Nephron progenitor cell (in vitro differentiated cells): ENCODE data around the gene CPPED1.
A peak's percentile ranks its signal among the peaks of the same experiment; 100 is the strongest.

Experiments used
- DNase-seq: peaks from one replicate; pipeline ENCODE4 v3.0.0; 2021
- H3K27ac Mint-ChIP-seq: 2 replicates; pipeline ENCODE4 v1.8.0; 2021; ENCODE audit warnings: mild to moderate bottlenecking, moderate library complexity, mixed read lengths
- H3K27me3 Mint-ChIP-seq: 2 replicates; pipeline ENCODE4 v1.8.0; 2021; ENCODE audit warnings: mild to moderate bottlenecking, low read depth, mixed read lengths; ENCODE audit not compliant: poor library complexity
- H3K36me3 Mint-ChIP-seq: 2 replicates; pipeline ENCODE4 v1.8.0; 2021; ENCODE audit warnings: low read depth, mixed read lengths
- H3K4me1 Mint-ChIP-seq: 2 replicates; pipeline ENCODE4 v1.8.0; 2021; ENCODE audit warnings: mixed read lengths
- H3K4me3 Mint-ChIP-seq: 2 replicates; pipeline ENCODE4 v1.8.0; 2021; ENCODE audit warnings: mild to moderate bottlenecking, moderate library complexity, mixed read lengths
- H3K9me3 Mint-ChIP-seq: 2 replicates; pipeline ENCODE4 v1.8.0; 2021; ENCODE audit warnings: mild to moderate bottlenecking, moderate library complexity, mixed read lengths
- CTCF ChIP-seq: fragments of 200-600 bp; sonication (generic); IDR thresholded peaks from 2 replicates; pipeline ENCODE4 v1.5.0; 2021; ENCODE audit warnings: antibody characterized with exemption

The CPPED1 gene

GRCh38 chr16:12627394-12627793 is 176.3 kb downstream of the CPPED1 start:
- Mint-ChIP-seq H3K27ac (peak overlapping the region; percentile 52), H3K4me3 (no peak overlapping the region), H3K4me1 (no peaks in the 10 kb centered on the region), H3K9me3 (no peaks in the 10 kb centered on the region), H3K27me3 (peaks cover 14% of the 10 kb centered on the region), H3K36me3 (no peaks in the 10 kb centered on the region)
- no peak for DNase-seq
- TF ChIP-seq CTCF, result no peak

GRCh38 chr16:12626411-12626810 is 177.3 kb downstream of the CPPED1 start:
- Mint-ChIP-seq H3K9me3 (no peaks in the 10 kb centered on the region), H3K27ac (no peak overlapping the region), H3K4me3 (no peak overlapping the region), H3K36me3 (no peaks in the 10 kb centered on the region), H3K27me3 (peaks cover 14% of the 10 kb centered on the region), H3K4me1 (no peaks in the 10 kb centered on the region)
- DNase-seq, result no peak
- no peak for TF ChIP-seq CTCF

GRCh38 chr16:12625716-12626115 is 178.0 kb downstream of the CPPED1 start:
- Mint-ChIP-seq H3K27me3 (peaks cover 14% of the 10 kb centered on the region), H3K9me3 (no peaks in the 10 kb centered on the region)

GRCh38 chr16:12625068-12625467 is 178.6 kb downstream of the CPPED1 start:
- no peak for DNase-seq
- no peak overlapping the region for H3K27ac Mint-ChIP-seq
- H3K4me3 Mint-ChIP-seq, result no peak overlapping the region
- peaks cover 16% of the 10 kb centered on the region for H3K27me3 Mint-ChIP-seq
- no peak for TF ChIP-seq CTCF
- H3K9me3 Mint-ChIP-seq, result no peaks in the 10 kb centered on the region
- no peaks in the 10 kb centered on the region for H3K36me3 Mint-ChIP-seq
- H3K4me1 Mint-ChIP-seq, result no peaks in the 10 kb centered on the region

More at GRCh38 chr16:12625716-12626115, 178.0 kb downstream of the CPPED1 start:
- no peak overlapping the region for H3K27ac Mint-ChIP-seq
- H3K36me3 Mint-ChIP-seq, result no peaks in the 10 kb centered on the region
- no peak for DNase-seq
- TF ChIP-seq CTCF, result no peak
- no peaks in the 10 kb centered on the region for H3K4me1 Mint-ChIP-seq
- H3K4me3 Mint-ChIP-seq, result no peak overlapping the region

GRCh38 chr16:12620150-12620549 is 183.5 kb downstream of the CPPED1 start:
- peaks cover 8% of the 10 kb centered on the region for H3K4me1 Mint-ChIP-seq
- H3K9me3 Mint-ChIP-seq, result no peaks in the 10 kb centered on the region
- no peaks in the 10 kb centered on the region for H3K36me3 Mint-ChIP-seq
- TF ChIP-seq CTCF, result no peak
- H3K4me3 Mint-ChIP-seq, result no peak overlapping the region
- no peak overlapping the region for H3K27ac Mint-ChIP-seq
- H3K27me3 Mint-ChIP-seq, result peaks cover 21% of the 10 kb centered on the region
- no peak for DNase-seq

- Mint-ChIP-seq H3K4me1 (peaks cover 8% of the 10 kb centered on the region), H3K4me3 (no peak overlapping the region), H3K36me3 (no peaks in the 10 kb centered on the region), H3K9me3 (no peaks in the 10 kb centered on the region), H3K27ac (no peak overlapping the region), H3K27me3 (peaks cover 22% of the 10 kb centered on the region)
- DNase-seq, result no peak
- TF ChIP-seq CTCF, result no peak
Measured at GRCh38 chr16:12618515-12618914, 185.2 kb downstream of the CPPED1 start.
